ENCODE measurements around the gene CYP2E1.

DNA sequence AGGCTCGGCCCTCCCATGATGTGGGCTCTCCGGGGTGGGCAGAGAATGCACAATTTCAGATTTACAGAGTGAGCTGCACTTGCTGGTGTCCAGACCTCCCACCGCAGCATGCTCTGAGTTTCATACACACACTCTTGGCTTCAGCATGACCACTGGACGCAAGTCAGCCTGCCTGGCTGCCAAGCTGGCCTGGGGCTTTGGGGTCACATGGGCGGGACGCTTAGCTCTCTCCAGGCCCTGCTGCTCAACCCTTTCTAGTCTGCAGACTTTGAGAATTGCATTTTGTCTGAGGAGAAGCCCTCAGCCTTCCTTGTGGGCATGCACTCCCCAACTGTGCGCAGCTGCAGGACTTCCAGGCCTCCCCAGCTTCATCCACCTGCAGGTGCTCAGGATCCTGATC, 5.7 kb downstream of the CYP2E1 start:
- TF ChIP-seq POLR2A (IDR thresholded peaks at IDR 0.05) = no peak
- TF ChIP-seq, protein P1, sequence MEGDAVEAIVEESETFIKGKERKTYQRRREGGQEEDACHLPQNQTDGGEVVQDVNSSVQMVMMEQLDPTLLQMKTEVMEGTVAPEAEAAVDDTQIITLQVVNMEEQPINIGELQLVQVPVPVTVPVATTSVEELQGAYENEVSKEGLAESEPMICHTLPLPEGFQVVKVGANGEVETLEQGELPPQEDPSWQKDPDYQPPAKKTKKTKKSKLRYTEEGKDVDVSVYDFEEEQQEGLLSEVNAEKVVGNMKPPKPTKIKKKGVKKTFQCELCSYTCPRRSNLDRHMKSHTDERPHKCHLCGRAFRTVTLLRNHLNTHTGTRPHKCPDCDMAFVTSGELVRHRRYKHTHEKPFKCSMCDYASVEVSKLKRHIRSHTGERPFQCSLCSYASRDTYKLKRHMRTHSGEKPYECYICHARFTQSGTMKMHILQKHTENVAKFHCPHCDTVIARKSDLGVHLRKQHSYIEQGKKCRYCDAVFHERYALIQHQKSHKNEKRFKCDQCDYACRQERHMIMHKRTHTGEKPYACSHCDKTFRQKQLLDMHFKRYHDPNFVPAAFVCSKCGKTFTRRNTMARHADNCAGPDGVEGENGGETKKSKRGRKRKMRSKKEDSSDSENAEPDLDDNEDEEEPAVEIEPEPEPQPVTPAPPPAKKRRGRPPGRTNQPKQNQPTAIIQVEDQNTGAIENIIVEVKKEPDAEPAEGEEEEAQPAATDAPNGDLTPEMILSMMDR (IDR thresholded peaks at IDR 0.05) = no peak
